Amygdala (tissue), 56 donors: ENCODE data around the gene SP1.
A peak's percentile ranks its signal among the peaks of the same experiment; 100 is the strongest.
"Not testable (repeated sequence)": the region's sequence is repeated elsewhere in the genome, so short reads cannot be mapped to it uniquely, and the experiment has no call there.

Experiments used
- DNase-seq, 56 donors: peaks; one replicate each; lab custom pipeline; 2025; lab: John Stamatoyannopoulos, UW

The SP1 gene

DNA sequence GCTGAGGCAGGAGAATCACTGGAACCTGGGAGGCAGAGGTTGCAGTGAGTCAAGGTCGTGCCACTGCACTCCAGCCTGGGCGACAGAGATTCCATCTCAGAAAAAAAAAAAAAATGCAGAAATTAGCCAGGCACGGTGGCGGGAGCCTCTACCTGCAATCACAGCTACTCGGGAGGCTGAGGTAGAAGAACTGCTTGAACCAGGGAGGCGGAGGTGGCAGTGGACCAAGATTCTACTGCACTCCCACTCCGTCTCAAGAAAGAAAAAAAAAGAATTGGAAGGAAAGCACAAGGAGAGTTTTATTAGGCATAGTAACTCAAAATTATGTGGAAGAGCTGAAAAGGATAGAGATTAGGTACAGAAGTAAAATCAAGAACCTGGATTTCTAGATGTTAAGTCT lies 22.9 kb downstream of the SP1 start:
- no peak for DNase-seq

DNA sequence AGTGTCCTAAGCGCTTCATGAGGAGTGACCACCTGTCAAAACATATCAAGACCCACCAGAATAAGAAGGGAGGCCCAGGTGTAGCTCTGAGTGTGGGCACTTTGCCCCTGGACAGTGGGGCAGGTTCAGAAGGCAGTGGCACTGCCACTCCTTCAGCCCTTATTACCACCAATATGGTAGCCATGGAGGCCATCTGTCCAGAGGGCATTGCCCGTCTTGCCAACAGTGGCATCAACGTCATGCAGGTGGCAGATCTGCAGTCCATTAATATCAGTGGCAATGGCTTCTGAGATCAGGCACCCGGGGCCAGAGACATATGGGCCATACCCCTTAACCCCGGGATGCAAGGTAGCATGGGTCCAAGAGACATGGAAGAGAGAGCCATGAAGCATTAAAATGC lies 31.0 kb downstream of the SP1 start:
- DNase-seq: no peak

DNA sequence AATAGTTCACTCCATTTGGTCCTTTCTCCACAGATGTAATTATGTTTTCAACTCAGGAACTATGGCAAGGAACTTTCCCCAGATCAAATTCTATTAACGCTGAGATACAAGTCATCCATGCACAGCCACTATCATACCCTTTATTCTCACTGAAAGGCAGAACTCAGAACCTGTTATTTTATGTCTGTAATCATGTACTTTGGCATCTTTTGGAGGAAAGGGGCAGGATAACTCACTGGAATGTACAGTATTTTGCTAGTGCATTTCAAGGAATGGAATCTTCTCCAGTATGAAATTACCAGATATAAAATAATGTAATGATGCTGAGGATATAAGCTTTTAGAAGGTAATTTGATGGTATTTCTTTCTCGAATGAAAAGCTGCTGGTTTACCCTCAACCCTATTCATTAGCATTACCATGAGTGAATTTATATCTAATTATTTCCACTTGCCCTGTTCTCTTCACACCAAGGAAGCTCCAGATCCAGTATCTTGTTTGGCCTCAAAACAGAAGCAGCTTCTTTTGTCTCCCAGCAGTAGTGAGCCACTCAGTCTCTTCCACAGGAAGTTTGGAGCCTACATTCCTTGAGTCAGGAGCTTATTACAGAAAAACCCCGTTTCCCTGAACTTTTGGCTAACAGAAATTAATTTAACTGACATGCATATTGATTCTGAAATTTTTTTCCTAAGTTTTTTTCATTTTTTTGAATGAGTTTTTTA lies 33.7 kb downstream of the SP1 start:
- no peak for DNase-seq

DNA sequence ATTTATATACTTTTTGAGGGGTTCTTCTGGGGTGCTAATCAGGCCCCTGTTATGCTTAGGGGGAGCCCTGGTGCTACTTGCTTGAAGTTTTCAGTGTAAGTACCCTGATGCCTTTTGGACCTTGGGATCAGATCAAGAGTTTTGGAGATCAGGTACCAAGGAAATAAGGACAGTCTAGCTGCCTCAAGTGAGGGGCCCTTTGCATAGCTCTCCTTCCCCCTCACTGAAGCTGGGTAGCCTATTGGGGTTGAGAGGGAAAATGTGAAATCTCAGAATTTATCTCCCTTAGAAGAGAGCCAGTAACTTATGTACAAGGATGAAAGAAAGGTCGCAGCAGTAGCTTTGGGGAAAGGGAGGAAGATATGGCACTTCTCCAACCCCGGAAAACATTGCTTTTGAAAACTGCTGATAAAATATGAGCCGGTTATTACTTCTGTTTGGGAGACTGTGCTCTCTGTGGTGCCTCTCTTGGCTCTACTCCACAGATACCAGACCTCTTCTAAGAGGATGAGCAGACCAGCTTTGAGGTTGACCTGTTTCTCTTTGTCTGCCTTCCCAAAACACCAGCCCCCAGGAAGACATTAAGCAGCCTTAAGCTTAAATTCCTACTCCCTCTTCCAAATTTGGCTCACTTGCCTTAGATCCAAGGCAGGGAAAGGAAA lies 34.9 kb downstream of the SP1 start:
- no peak for DNase-seq

DNA sequence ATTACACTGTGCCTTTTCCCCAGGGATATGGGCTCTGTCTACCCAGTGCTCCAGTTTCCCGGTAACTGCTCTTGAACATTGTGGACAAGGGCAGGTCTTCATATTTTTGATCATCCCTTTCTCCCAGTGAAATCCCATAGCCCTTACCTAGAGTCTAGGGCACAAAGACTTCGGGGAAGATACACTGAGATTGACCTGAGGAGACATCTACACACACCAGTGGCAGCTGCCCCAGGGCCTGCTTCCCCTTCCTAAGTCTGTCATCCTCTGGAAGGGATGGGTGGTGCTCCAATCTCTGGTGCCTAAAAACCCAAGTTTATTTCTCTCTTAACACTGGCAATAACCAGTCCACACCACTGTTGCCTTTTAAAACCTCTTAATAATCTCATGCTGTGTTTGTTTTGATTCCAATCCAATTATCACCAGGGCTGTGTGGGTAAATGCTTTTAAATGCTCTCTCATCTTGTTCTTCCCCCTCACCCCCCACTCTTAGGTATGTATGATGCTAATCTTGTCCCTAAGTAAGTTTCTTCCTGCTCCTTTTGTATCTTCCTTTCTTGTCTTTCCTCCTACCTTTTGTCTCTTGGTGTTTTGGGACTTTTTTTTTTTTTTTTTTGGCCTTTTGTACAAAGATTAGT lies 35.9 kb downstream of the SP1 start:
- DNase-seq: not testable (repeated sequence)

DNA sequence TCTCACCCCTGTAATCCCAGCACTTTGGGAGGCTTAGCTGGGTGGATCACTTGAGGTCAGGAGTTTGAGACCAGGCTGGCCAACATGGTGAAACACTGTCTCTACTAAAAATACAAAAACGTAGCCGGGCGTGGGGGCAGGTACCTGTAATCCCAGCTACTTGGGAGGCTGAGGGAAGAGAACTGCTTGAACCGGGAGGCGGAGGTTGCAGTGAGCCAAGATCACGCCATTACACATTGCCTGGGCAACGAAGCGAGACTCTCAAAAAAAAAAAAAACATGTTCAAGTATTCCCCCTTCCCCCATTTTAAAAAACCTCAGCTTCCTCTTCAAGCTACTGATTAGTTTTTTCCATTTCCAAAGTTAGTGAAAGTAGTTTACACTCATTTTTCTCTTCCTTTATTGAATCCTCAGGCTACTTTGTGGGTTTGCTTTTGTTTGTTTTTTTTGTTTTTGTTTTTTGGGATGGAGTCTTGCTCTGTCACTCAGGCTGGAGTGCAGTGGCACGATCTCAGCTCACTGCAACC lies 37.4 kb downstream of the SP1 start:
- not testable (repeated sequence) for DNase-seq

DNA sequence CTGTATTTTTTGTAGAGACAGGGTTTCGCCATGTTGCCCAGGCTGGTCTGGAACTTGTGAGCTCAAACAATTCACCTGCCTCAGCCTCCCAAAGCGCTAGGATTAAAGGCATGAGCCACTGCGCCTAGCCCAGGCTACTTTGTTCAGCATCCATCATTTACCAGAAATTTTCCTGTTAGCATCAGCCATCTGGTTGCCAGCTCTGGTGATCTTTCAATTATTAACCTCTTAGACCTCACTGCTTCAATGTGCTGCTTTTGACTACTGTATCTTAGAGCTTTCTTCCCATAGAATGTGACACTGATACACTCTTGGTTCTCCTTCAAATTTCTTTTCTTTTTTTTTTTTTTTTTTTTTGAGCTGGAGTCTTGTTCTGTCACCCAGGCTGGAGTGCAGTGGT lies 38.2 kb downstream of the SP1 start:
- DNase-seq: no peak

DNA sequence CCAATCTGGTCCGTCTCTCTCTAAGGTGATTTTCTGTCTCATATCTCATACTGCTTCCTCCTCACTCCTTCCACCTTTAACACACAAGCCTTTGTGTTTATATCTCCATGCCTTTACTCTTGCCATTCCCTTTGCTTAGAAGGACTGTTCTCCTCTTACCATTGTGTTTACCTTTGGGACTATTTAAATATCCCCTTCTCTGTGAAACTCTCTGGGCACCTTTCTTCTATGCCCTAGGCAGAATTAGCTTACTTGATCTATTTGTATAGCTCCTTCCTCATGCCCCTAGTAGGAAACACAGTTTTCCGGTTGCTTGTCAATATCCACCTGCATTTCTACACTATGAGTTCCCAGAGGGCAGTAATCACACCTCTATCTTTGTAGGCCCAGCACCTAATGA lies 39.8 kb downstream of the SP1 start:
- DNase-seq: no peak

DNA sequence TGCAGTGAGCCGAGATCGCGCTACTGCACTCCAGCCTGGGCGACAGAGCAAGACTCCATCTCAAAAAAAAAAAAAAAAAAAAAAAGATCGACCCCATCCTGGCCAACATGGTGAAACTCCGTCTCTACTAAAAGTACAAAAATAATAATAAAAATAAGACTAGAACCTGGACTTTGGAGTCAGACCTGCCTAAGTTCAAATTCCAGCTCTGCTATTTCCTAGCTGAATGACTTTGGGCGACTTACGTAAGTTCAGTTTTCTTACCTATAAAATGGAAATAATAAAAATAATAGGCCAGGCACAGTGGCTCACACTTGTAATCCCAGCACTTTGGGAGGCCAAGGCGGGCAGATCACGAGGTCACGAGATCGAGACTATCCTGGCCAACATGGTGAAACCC lies 42.3 kb downstream of the SP1 start:
- not testable (repeated sequence) for DNase-seq

DNA sequence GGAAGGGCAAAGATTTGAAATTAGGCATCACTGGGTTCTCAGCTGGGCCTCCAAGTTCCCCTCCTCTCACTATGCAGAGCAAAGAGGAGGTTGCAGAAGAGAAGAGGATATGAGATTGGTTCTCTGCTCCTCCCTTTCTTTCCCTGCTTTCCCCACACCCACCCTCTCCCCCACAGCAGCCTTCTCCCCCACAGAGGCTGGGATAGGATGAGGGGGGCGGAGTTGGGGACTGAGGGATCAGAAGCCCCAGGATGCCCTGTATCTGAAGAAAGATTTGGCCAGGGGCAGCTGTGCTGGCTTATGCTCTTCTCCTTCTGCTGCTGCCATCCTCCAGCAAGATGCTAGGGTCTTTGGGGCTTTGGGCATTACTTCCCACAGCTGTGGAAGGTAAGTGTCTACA lies 43.6 kb downstream of the SP1 start, which contains the start of gene AMHR2:
Gene AMHR2, plus strand, starts transcription at position 259 of the 400 bp plus-strand sequence. Its CDS starts 80 bp downstream, at position 339.
- no peak for DNase-seq

DNA sequence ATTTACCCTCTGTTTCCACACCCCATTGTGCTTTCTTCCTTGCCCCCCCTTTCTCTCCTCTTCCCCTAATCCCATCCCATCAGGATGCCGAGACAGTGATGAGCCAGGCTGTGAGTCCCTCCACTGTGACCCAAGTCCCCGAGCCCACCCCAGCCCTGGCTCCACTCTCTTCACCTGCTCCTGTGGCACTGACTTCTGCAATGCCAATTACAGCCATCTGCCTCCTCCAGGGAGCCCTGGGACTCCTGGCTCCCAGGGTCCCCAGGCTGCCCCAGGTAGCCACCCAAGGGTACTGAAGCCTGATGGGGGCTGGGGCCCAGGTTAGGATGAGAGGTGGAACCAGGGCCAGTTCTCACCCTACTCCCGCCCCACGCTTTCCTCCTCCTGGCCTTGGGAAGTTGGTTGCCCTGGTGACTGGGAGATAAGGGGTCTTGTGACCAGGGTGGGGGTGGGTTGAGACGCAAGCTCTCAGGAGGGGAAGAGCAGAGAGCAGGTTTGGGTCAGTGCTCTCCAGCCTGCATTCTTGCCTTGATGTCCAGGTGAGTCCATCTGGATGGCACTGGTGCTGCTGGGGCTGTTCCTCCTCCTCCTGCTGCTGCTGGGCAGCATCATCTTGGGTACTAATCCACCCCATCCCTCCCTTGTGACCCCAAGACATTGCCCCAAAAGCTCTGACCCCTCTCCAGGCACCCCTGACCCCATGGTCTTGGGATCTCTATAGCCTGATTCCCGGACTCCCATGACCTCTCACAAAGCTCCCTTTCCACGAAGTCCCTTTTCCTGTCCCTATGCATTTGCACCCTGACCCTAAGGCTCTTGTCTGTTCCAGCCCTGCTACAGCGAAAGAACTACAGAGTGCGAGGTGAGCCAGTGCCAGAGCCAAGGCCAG lies 44.9 kb downstream of the SP1 start:
- DNase-seq: no peak

DNA sequence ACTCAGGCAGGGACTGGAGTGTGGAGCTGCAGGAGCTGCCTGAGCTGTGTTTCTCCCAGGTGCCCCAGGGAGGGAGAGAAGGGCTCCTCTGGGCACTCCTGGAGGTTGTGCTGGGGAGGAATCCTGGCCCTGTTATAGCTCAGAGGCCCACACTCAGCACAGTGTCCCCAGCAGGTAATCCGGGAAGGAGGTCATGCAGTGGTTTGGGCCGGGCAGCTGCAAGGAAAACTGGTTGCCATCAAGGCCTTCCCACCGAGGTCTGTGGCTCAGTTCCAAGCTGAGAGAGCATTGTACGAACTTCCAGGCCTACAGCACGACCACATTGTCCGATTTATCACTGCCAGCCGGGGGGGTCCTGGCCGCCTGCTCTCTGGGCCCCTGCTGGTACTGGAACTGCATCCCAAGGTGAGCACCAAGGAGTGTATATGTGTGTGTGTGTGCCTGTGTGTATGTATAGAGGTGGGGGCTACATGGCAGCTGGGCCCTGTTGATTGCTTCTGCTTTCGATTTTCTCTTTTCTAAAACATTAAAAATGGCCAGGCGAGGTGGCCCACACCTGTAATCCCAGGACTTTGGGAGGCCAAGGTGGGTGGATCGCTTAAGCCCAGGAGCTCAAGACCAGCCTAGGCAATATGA lies 45.7 kb downstream of the SP1 start:
- no peak for DNase-seq

DNA sequence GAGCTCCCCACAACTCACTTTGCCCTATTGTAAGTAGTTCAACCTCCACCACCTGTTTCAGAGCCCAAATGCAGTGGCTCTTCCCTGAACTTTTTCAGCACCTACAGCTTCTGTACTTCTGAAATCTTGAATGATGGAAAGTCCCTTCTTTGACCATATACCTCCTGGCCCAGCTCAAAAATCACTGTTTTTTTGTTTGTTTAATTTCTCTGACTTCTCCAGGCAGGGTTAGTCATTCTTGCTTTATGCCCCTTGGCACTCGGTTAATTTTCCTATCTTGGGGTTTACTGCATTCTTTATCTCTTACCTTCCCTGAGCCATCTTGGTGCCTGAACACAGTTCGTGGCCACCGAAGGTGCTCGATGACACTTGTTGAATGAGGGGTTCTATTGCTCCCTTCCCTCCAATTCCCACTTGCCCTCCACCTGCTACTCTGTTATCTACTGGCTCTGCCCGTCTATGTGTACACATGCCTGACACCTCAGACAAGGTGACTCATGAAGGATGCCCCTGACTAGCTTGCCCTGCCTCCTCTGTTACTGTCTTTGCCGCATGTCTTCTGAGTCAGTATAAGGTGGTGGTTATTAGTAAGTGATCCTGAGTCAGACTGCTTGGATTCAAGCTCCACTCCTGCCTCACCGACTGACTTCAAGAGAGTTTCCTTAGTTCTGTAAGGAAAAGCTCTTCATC lies 48.1 kb downstream of the SP1 start:
- no peak for DNase-seq

DNA sequence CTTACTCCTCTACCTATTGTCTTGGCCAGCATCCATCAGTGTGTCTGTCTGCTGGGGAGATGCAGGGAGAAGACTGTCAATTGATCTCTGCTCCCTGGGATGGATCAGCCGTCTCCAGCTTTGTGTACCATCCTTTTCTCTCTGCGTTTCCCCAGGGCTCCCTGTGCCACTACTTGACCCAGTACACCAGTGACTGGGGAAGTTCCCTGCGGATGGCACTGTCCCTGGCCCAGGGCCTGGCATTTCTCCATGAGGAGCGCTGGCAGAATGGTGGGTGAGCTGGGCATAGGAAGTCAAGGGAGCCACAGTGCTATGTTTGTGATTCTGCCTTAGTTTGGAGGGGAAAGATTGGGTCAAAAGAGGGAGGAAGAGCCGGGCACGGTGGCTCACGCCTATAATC lies 48.8 kb downstream of the SP1 start:
- no peak for DNase-seq

DNA sequence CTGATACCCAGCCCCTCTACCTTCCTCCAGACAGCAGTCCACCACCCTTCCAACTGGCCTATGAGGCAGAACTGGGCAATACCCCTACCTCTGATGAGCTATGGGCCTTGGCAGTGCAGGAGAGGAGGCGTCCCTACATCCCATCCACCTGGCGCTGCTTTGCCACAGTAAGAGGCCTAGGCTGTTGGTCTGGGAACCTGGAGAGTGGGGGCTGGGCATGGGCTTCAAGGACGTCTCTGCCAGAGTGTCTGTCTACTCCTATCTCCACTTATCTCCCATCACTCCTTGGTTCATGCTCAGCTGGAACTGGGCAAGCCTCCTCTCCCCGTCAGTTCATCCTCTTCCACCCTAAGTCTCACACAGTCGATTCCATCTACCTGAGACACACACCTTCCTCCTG lies 50.1 kb downstream of the SP1 start:
- no peak for DNase-seq

DNA sequence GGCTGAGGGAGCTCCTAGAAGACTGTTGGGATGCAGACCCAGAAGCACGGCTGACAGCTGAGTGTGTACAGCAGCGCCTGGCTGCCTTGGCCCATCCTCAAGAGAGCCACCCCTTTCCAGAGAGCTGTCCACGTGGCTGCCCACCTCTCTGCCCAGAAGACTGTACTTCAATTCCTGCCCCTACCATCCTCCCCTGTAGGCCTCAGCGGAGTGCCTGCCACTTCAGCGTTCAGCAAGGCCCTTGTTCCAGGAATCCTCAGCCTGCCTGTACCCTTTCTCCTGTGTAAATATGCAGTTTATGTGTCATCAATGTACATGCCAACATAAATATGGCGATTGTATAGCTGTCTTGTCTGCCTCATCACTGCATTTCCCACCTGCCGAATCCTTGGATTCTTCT lies 51.2 kb downstream of the SP1 start:
- no peak for DNase-seq

DNA sequence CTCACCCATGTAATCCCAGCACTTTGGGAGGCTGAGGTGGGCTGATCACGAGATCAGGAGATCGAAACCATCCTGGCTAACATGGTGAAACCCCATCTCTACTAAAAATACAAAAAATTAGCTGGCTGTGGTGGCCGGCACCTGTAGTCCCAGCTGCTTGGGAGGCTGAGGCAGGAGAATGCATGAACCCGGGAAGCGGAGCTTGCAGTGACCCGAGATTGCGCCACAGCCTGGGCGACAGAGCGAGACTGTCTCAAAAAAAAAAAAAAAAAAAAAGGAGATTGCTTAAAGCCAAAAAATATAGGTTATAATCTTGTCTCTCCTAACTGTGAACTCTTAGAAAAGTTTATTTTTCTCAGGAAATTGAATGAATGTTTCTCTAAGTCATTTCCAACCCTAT lies 55.4 kb downstream of the SP1 start:
- DNase-seq: not testable (repeated sequence)

DNA sequence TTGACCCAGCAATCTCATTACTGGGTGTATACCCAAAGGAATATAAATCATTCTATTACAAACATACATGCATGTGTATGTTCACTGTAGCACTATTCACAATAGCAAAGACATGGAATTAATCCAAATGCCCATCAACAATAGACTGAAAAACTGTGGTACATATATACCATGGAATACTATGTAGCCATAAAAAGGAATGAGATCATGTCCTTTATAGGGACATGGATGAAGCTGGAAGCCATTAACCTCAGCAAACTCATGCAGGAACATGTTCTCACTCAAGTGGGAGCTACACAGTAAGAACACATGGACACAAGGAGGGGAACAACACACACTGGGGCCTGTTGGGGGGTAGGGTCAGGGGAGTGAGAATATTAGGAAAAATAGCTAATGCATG lies 59.6 kb downstream of the SP1 start:
- not testable (repeated sequence) for DNase-seq

DNA sequence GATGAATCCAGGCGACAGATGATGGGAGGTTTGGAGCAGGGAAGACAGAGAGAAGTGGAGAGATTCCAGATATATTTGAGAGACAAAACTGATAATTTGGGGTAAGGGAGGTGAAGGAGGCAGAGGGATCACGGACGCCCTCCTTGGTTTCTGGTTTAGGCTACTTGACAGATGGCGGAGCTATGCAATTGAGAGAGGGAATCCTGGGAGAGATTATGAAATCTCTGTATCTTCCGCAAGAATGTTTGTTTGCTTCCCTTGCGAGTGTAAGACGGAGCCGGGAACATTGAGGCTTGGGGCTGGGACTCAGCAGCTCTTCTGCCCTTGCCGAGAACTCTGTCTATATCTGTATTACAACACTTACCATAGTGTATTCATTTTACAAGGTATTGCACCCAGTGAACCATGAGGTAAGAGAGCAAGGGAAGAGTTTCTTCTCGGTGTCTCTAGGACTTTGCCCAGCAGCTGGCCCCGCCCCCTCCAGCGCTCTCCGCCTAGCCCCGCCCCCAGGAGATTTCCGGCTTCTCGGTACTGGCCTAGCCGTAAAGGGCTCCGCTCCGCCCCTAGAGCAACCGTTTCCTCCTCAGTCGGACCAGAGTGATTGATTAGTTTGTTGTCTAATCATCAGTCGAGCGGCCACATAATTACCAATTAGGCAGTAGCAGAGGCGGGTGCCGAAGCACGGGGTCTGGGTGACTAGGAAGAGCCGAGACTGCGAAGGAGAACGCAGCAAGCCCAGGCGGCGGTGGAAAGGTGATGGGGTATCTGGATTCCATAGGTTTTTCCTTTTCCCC lies 61.3 kb downstream of the SP1 start, which contains the start of gene PRR13:
Gene PRR13, plus strand, starts transcription at position 695 of the 794 bp plus-strand sequence. CDS start 981 bp downstream, outside the sequence.
- DNase-seq: peak; percentile 56 to 99 (median 96)
